NOMO-1 treated with dmso at 0.1 percent for 144 hours (cell line): ENCODE data around the gene RAB31.
"Not testable (repeated sequence)": the region's sequence is repeated elsewhere in the genome, so short reads cannot be mapped to it uniquely, and the experiment has no call there.

Source experiments
- DNase-seq: peaks from one replicate; lab custom pipeline; 2025; ENCODE audit not compliant: unreplicated experiment; lab: John Stamatoyannopoulos, UW

RAB31 gene

DNA sequence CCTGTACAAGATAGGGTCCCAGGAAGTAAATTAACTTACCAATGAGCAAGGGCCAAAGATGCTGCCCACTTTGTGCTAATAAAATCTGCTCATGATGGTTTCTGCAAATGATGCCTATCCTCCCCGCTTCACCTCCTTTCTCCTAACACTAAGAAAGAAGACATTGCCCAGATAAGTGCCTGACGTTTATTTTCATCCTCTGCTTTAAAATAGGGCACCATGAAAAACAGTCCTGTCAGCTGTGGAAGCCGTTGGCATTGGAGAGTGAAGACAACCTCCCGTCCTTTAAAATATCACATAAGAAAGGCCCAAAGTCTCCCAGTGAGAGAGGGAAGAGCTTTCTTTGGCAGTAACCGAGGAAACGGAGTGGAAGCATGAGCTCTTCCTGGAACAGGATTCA lies 176.0 kb downstream of the RAB31 start:
- no peak for DNase-seq

DNA sequence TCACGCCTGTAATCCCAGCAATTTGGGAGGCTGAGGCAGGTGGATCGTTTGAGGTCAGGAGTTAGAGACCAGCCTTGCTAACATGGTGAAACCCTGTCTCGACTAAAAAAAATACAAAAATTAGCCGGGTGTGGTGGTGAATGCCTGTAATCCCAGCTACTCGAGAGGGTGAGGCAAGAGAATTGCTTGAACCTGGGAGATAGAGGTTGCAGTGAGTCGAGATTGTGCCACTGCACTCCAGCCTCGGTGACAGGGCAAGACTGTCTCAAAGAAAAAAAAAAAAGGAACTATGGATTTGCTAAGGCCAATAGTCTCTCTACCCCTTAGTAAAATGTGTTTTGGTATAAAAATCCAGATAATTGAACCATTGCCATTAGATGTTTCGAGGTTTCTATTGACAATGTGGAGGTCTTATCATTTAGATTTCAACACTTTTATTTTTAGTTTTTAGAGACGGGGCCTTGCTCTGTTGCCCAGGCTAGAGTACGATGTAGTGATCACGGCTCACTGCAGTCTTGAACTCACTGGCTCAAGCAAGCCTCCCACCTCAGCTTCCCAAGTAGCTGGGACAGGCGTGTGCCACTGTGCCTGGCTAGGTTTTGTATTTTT lies 176.5 kb downstream of the RAB31 start:
- no peak for DNase-seq

DNA sequence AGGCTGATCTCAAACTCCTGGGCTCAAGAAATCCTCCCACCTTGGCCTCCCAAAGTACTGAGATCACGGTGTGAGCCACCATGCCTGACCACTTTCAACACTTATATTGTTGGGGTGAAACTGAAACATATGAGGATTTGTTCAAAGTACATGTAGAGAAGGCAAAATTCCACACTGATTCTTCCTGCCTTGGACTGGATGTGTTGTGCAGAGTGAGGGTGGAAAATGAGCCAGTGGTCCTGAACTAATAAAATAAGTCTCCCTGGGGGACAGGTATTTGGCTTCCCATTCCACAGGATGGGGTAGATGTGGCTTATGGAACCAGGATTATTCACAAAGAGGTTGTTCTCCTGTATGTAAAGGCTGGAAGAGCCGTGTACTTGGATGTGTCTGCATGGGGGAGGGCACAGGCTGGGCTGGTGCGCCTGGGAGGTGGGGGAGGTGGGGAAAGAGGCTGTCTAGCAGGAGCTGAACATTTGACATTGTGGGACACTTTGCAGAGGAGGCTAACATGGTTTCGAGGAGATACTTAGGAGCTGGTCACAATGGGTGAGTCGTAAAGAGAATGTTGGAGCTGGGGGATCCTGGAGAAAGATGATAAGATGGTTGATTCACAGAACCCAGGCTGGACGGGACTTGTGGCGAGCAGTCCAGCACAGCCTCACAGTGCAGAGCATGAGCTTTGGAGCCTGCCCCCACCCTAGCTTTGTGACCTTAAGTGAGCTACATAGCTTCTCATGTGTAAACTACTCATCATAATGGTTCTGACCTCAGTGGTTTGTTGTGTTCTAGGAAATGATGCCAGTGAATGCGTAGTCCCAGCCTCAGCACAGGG lies 177.3 kb downstream of the RAB31 start, which contains the start of gene TXNDC2:
Gene TXNDC2, plus strand, starts transcription at position 804 of the 835 bp plus-strand sequence. CDS start 708 bp downstream, outside the sequence.
- DNase-seq = no peak

DNA sequence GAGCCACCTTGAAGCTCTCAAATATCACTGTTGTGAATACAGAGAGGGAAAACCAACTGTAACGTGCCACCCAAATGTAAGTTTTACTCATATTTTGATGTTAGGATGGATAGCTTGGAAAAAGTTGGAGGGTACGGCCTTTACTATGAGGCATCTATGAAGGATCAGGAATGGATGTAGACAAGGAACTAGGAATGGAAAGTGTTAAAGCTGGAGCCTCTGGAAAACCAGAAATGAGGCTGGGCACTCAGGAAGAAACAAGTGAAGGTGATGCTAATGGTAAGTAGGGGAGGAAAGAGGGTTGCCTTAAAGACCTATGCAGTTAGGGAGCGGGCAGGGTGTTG lies 177.9 kb downstream of the RAB31 start:
- DNase-seq = no peak

DNA sequence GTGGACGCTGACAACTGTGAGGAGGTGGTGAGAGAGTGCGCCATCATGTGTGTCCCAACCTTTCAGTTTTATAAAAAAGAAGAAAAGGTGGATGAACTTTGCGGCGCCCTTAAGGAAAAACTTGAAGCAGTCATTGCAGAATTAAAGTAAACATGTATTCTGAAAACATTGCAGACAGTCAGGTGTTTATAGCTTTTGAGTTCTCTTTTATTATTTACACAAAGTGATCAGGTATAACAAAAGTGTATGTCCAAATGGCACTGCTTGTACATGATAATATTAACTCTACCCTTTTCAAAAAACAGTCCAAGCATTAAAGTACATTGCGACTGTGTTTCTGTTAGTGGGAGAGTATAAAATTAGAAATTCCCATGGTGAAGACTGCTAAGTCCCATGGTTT lies 179.9 kb downstream of the RAB31 start:
- DNase-seq = no peak

DNA sequence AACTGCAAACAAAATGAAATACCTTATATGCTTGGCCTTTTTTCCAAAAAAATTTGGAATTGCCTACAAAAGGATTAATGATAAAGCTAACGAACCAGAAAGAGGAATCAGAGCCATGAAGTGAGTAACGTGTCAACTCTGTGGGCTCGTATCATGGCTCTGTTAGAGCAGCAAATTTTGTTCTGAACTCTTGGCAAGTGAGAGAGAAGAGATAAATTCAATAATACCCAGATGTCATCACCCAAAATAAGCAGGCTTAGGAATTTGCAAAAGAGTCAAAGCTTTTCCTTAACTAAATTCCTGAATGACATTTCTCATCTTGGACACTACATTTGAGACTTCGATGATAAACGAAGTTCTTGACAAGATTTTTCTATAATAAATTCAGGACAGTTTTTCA lies 182.1 kb downstream of the RAB31 start:
- no peak for DNase-seq

DNA sequence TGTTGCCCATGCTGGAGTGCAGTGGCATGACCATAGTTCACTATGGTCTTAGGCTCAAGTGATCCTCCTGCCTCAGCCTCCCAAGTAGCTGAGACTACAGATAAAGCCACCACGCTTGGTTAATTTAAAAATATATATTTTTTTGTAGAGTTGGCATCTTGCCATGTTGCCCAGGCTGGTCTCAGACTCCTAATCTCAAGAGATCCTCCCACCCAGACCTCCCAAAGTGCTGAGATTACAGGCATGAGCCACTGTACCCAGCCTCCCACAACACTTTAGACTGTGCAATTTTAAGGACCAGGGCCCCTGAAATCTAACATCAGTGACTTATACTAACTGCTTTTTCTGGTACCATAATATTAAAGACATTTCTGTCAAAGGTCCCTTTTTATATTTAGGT lies 182.9 kb downstream of the RAB31 start:
- no peak for DNase-seq

DNA sequence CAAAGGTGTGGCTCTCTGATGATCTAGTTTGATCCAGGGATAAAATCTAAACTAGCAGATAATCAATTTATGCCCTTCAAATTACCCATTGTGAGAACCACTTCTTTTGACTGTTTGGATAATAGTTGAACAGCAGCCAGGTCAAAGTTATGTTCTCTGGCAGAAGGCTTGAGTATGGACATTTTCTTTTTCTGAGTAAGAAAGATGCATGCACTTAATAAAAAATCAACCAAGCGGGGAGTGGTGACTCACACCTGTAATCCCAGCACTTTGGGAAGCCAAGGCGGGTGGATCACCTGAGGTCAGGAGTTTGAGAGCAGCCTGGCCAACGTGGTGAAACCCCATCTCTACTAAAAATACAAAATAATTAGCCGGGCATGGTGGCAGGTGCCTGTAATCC lies 183.4 kb downstream of the RAB31 start:
- DNase-seq = not testable (repeated sequence)

DNA sequence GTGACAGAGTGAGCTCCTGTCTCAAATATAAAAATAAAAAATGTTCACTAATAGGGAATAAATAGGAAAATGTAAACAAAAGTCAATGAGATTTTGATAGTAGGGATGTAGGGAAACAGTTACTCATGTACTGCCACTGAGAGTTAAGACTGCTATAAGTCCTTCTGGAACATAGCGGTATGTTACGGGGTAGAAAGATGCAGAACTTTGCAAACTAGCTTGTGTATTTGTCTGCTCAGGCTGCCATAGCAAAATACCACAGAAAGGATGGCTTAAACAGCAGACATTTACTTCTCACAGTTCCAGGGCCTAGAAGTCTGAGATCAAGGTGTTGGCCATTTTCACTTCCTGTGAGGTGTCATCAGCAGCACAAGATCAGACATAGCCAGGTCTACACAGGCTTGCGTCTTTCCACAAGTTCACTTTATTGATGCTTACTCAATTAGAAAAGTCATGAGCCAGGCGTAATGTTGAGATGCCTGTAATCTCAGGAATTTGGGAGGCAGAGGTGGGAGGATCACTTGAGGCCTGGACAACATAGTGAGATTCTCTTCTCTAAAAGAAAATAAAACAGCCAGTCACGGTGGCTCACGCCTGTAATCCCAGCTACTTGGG lies 186.5 kb downstream of the RAB31 start:
- DNase-seq = no peak

DNA sequence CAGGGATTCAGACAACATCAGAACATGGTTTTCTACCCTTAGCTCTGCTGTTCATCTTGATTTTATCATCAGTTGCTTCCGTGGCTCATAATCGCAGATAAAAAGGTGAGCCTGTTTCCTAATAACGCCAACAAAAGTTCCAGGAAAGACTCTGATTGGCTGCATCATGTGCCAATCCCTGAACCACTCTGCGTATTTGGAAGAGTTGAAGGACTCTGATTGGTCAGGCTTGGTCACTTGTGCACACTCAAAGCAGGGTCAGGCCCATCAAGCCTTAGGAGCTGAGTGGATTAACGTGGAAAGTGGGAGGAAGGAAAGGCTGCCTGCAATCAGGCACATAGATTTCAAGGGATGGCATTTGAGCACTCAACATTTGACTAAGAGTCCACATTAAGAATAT lies 189.0 kb downstream of the RAB31 start:
- DNase-seq = no peak

DNA sequence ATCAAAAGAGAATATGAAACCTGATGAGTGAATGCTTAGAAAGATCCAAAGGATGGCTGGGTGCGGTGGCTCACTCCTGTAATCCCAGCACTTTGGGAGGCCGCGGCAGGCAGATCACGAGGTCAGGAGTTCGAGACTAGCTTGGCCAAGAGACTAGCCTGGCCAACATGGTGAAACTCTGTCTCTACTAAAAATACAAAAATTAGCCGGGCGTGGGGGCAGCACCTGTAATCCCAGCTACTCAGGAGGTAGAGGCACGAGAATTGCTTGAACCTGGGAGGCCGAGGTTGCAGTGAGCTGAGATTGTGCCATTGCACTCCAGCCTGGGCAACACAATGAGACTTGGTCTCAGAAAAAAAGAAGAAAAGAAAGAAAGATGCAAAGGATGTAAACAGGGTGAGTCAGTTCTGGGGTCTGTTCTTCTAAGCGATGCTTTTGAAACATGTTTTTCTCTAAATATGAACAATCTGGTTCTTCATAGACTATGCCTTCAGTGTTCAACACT lies 189.7 kb downstream of the RAB31 start:
- DNase-seq = not testable (repeated sequence)

DNA sequence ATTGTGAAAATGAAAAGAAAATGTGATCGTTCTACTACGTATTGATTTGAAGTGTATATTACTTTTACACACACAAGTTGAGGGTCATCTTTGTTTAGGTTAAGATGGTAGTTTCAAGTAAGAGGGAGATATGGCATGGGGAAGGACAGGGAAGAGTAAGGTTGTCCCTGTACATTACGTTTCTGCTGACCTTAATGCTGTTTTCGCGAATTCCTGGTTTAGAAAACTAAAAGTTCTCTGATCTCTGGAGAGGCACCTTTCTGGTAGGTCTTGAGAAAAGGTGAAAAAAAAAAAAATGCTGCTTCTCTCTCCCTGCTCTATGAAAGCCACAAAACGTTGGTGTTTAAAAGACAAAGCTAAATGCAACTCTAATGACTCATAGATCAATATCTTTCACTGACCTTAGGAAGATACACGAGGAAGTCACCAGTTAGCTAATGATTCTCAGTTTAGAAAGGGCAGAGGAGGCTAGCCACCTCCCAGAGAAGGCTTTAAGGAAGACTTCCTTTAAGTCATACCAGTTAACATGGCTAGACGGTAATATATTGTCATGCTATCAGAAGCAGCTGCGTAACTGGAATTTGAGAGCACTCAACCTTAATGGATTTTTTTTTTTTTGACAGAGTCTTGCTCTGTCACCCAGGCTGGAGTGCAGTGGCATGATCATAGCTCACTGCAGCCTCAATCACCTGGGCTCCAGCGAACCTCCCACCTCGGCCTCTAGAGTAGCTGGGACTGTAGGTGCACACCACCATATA lies 190.9 kb downstream of the RAB31 start:
- peak; percentile 76 for DNase-seq

DNA sequence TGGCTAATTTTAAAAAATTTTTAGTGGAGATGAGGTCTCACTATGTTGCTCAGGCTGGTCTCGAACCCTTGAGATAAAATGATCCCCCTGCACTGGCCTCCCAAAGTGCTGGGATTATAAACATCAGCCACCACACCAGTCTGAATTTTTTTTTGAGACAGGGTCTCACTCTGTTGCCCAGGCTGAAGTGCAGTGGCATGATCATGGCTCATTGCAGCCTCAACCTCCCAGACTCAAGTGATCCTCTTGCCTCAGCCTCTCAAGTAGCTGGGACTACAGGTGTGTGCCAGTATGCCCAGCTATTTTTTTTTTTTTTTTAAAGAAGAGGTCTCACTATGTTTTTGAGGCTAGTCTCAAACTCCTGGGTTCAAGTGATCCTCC lies 191.4 kb downstream of the RAB31 start:
- DNase-seq = not testable (repeated sequence)

DNA sequence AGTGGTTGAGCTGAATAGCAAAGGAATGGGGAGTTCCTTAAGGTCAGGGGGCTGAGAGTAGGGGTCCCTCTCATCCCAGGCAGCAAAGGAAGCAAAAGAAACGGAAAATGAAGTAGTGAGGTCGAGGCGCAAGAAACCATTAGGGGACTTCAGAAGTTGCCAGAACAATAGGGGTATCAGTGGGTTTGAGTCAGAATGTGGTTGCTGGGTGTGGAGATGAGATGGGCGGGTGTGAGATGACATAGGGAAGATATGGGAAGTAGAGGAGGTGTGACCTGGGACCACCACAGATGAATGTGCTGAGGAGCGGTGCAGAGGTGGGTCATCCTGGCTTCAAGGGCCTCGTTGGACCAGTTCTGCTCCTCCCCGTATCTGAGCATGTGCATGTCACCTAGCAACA lies 192.6 kb downstream of the RAB31 start:
- DNase-seq = no peak

DNA sequence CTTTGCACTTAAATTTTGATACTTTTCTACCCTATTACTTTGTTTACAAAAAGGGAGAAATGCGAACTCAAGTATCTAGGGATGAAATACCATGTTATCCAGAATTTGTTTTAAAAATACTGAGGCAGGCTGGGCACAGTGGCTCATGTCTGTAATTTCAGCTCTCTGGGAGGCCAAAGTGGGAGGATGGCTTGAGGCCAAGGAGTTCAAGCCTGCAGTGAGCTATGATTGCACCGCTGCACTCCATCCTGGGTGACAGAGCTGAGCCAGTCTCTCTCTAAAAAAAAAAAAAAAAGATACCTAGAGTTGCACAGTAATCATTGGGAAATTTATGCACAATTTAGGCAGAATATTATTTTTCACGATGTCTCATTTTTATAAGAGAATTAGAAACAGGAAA lies 193.3 kb downstream of the RAB31 start:
- no peak for DNase-seq

DNA sequence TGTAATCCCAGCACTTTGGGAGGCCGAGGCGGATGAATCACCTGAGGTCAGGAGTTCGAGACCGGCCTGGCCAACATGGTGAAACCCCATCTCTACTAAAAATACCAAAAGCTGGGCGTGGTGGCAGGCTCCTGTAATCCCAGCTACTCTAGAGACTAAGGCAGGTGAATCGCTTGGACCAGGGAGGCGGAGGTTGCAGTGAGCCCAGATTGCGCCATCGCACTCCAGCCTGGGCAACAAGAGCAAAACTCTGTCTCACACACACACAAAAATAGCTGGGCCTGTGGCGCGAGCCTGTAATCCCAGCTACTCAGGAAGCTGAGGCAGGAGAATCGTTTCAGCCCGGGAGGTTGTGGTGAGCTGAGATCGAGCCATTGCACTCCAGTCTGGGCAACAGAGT lies 194.2 kb downstream of the RAB31 start:
- not testable (repeated sequence) for DNase-seq

DNA sequence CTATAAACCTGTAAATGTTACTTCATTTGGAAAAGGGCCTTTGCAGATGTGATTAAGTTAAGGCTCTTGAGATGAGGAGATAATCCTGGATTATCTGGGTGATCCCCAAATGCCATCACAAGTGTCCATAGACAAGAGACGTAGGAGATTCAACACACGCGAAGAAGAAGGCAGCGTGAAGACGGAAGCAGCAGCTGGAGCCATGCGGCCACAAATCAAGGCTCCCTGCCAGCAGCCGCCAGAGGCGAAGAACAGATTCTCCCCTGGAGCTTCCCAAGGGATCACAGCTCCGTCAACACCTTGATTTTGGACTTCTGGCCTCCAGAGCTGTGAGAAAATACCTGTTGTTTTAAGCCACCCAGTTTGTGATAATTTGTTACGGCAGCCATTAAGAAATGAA lies 194.7 kb downstream of the RAB31 start:
- no peak for DNase-seq

DNA sequence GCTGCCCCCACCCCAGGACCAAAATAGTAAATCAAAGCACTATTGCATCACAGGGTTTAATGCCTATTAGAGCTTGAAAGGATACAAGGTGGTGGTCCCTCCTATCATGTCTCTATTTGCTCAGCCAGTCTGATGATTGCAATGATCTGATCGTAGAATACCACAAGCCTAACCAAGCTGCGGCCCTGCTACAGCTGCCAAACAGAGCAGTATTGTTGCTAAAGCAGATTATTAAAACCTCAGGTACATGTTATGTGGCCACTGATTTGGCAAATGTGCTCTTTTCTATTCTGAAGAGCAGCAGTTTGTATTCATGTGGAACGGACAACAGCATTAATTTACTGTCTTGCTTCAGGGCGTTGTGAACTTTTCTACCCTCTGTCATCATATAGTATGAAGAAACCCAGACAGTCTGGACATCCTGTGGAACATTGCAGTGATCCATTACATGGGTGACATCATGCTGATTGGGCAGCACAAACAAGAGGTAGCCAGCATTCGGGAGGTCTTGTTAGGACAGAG lies 197.4 kb downstream of the RAB31 start:
- DNase-seq = no peak

DNA sequence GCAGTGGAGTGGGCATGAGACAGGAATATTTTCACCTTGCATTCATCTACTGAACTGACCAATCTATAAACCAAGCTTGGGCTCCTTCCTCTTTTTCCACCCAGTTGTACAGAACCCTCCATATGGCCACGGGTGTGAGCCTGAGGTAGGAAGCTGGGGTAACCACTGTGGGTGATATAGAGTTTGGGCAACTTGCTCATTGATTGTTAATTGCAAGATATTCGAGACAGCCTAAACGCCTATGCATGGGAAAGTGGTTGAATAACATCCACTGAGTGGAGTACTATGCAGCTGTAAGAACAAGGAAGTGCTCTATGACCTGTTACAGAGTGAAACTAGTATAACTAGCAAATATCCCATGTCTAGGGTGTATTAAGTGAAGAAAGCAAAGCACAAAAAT lies 198.4 kb downstream of the RAB31 start:
- DNase-seq = peak; percentile 42

DNA sequence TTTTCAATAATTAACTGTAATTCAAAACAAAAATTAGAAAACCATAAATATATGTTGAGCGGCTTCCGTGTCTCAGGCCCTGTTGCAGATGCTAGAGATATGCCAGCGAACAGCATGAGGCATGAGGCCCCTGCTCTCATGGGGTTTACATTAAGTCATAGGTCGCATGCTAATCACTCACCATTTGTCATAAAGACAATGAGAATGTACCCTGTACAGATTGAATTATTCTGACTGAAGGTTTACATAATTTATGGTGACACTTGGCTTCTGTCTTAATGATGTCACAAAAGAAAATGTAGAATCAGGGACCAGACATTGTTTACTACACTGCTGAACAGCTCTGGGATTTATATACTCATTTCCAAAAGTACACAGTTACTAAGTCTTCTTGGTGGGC lies 199.8 kb downstream of the RAB31 start:
- no peak for DNase-seq

DNA sequence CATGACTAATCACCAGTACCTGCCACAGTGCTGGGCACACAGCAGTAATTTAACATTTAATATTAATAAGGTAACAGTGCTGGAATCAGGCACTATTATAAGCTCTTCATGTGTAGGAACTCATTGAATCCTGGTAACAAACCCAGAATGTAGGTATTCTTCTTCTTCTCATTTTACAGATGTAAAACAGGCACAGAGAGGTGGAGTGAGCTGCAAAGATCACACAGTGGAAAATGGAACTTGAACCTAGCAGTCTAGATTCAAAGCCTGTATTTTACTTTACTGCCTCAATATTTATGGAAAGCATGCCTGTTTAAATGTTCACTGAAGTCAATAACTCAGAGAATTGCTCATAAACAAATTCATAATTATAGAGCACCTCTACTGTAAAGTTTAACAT lies 202.0 kb downstream of the RAB31 start:
- no peak for DNase-seq
